NCI-H2171 treated with DMSO at 0.1 percent for 48 hours (cell line): Measurements from ENCODE around the gene RSPH10B.
"Not testable (repeated sequence)": the region's sequence is repeated elsewhere in the genome, so short reads cannot be mapped to it uniquely, and the experiment has no call there.

ENCODE experiments used
- DNase-seq: peaks from one replicate; lab custom pipeline; 2025; lab: John Stamatoyannopoulos, UW

Gene RSPH10B

DNA sequence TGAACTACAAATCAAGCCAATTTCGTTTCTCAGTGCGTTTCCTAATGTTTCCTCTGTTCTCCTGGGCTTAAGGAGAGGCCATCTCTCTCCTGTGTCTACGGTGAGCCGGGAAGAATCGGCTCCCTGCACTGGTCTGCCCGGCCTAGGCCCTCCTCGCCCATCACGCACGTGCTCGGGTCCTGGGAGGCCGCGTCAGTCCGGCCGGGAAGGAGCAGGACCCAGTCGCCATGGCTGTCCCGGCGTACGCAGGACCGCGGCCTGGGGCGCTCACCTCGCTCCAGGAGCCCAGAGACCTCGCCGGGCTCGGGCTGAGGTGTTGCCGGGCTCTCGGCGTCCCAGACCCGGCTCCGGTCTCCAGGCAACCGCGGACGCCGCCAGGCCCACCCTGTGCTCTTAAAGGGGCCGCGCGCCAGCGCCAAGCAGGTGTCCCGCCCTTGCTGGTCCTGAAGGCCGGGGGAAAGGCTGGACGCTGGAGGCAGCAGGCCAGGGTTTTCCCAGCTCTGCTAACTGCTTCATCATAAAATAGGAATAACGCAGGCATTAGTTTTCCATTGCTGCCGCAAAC lies at the start of gene RSPH10B:
TSS of gene RSPH10B (minus strand) at position 343 of the 565 bp plus-strand sequence. CDS start 3,573 bp downstream, outside the sequence.
- DNase-seq: not testable (repeated sequence)

DNA sequence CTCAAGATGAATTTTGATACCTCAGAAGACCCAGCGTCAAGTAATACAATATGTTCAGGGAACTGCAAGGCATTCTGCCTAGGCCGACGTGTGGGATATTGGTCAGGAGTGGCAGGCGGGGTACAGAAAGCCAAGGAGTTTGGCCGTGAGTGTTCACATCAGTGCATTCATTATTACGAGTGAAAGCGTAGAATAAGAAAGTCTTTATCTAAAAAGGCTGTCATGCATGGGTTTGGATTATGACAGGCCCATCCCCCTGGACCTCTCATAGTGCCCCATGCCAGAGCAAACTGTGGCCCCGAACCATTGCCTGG lies 46.1 kb upstream of the RSPH10B start:
- no peak for DNase-seq

DNA sequence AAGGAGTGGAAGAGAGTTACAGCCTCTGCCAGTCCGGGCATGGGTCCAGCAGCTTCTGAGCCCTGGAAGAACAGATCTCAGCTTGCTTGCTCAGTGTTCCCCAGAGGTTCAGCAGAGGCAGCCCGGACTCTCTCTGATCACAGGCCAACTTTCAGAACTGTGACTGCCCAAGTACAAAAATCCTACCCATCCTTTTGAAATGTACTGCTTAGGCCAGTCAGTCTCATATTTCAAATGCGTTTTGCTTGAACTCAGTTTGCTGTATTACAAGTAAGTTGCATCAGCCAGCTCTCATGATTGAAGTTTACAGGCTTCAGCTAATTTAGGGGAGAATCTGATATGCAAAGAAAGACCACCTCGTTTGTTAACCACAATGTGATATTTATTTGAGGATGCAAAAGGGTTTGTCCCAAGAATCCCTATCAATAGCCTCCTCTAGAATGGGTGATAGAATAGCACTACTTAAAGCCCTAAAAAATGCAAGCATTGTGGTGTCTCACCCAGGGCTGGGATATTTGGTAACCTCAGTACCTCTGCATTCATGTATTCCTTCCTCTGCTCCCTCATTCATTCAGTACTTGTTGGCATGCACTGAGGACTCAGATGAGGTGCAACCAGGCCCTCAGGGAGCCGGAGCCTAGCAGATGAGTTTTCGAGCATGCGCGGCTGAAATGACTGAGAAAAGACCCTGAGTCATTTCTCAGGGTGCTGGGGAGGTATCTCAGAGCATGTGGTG lies 45.6 kb upstream of the RSPH10B start:
- DNase-seq: peak; percentile 68

DNA sequence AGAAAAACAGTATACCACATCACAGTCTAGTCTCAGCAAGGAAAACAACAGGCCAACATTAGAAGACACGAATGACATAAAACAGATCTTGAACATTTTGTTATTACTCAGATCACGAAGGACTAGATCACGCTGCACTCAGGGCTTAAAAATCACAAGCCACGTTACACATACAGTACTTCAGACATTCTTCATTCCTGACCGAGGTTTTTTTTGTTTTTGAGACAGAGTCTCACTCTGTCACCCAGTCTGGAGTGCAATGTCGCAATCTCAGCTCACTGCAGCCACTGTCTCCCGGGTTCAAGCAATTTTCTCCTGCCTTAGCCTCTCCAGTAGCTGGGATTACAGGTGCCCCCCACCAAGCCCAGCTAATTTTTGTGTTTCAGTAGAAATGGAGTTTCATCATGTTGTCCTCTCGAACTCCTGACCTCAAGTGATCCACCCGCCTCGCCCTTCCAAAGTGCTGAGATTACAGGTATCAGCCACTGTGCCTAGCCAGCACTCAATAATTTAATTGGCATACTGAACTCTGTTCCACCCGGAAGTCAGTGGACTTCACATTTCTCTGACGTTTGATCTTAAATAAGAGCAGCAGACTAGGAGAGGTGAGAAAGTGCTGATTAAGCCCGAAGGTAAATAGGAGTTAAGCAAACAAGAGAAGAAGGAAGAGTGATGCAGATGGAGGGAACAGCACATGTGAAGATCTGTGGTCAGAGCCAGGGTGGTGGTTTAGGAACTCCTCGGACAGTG lies 42.0 kb upstream of the RSPH10B start:
- no peak for DNase-seq

DNA sequence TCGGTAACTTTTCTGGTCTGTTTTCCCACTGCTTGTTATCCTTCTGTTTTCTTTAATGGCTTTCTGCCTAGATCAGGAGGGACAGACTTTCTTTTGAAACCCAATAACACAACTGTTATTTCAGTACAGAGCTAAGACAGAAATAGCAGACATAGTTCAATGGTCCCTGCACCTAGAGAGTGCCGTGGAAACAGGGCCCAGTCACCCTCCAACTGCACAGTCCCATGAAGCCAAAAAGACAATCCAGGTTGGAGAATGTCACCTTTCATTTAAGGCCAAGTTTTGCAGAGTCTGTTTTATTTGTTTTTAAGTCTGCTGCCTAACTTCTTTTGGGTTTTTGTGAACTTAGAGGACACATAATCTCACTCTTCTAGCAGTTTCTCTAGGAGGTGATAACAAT lies 41.1 kb upstream of the RSPH10B start:
- DNase-seq: no peak

DNA sequence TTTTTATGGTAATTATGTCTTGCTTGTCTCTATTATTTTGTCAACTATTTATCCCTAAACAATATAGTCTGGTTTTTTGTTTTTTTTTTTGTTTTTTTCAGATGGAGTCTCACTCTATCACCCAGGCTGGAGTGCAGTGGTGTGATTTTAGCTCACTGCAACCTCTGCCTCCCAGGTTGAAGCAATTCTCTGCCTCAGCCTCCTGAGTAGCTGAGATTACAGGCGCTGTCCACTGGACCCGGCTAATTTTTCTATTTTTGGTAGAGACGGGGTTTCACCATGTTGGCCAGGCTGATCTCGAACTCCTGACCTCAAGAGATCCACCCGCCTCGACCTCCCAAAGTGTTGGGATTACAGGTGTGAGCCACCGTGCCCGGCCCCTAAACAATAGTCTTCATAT lies 39.9 kb upstream of the RSPH10B start:
- not testable (repeated sequence) for DNase-seq

DNA sequence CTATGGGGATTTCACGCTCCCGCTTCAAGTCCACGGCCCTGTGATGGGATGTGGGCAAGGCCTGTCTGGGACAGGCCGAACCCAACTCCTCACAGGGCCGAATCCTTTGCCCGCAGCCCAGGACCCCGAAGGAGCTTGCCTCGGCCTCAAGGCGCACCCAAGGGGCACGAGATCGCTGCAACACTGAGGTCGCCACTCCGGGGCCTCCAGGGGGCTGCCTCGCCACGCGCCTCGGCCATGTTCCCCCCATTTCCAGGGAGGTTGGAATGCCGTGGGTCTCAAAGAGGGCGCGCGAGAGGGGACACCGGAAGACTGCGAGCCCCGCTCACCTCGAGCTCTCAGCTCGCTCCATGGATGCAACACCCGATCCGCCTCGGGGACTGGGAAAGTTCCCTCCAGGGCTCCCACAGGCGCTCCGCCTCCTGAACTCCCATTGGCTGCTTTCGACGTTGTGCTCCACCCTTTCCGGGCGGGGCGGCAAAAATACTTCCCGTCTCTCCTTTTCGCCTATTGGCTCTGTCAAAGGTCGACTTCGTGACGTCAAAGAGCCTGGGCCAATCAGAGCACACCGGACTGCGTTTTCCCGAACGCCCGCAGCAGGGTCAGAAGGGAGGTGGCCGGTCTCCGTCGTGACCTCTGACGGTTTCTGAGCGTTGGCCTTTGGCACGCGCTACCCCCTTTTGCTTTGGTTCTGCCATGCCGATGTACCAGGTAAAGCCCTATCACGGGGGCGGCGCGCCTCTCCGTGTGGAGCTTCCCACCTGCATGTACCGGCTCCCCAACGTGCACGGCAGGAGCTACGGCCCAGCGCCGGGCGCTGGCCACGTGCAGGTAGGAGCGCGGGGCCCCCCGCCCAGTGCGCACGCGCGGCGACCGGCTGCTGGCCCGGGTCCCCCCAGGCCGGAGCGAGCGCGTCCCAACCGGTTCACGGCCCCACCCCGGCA lies 38.5 kb upstream of the RSPH10B start, which contains the start of the genes AIMP2 and PMS2:
TSS of gene AIMP2 (plus strand) at position 605 of the 944 bp plus-strand sequence. CDS start at position 697, 92 bp downstream.
TSS of gene PMS2 (minus strand) at position 382 of the 944 bp plus-strand sequence. CDS start at position 352, 30 bp downstream.
- peak; percentile 99 for DNase-seq

DNA sequence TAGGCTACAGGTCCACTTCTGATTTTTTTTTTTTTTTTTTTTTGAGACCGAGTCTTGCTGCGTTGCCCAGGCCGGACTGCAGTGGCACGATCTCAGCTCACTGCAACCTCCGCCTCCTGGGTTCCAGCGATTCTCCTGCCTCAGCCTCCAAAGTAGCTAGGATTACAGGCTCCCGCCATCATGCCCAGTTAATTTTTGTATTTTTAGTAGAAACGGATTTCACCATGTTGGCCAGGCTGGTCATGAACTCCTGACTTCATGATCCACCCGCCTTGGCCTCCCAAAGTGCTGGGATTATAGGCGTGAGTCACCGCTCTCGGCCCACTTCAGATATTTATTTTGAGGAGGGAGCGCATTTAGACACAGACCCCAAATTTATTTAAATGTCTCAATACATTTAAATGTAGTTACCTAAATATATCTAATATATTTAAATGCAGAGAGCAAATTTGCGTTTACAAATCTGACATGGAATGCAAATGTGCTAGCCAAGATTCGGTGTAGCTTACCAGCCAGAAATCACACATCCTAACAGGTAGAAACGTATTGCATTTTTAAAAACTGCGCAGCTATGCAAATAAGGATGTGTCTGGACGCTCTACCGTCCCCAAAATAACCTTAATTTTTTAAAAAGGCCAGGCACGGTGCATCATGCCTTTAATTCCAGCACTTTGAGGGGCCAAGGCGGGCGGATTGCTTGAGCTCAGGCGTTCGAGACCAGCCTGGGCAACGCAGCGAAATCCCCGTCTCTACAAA lies 37.5 kb upstream of the RSPH10B start:
- not testable (repeated sequence) for DNase-seq

DNA sequence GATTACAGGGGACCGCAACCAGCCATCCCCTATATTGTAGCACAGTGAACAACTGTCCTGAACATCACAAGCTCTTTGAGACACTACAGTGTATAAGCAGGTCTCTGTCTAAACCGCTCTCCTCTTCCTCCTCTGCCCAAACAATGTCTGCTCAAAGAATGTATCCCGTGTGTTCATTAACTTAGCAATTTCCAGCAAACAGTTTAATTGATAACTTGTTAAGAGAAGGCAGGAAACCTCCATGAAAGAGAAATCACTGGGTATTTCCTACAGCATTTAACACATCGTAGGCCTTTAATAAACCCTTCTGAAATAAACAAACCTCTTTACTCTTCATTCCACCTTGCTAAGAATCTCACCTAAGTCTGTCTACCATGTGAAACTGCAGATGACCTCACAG lies 36.9 kb upstream of the RSPH10B start:
- no peak for DNase-seq

DNA sequence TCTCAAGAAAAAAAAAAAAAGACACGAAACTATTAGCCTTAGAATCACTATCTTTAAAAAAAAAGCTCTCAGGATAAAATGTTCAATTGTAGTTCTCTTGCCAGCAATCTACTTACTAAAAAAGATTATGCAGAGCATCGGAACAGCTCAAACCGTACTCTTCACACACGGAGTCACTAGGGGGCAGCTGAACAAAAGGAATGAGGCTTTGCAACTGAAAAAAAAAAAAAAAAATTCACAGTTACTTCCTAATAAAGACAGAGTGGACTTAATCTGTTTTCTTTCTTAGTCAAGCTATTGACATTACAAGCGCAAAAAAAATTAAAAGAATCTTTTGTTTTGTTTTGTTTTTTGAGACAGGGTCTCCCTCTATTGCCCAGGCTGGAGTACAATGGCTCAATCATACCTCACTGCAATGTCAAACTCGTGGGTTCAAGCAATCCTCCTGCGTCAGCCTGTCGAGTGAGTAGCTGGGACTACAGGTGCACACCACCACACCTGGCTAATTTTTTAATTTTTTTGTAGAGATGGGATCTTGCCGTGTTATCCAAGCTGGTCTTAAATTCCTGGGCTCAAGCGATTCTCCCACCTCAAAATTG lies 26.8 kb upstream of the RSPH10B start:
- peak; percentile 70 for DNase-seq

DNA sequence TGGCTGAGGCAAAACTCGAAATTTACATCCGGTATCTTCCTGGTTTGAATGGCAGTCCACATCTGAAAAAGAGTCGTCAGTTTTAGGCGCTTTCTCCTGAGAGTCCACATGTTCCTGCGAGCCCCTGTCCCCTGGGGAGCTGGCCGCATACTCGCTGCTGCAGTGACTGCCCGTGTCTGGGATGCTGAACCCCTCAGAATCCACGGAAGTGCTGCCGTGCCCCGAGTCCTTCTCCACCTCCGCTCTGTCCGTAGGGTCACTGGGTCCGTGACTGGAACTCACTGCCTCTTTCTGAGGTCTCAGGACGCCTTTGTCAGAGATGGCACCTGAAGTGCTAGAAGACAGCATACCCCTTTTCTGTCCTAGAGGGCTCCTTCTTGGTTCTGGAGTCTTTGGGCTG lies 16.6 kb upstream of the RSPH10B start:
- DNase-seq: not testable (repeated sequence)

DNA sequence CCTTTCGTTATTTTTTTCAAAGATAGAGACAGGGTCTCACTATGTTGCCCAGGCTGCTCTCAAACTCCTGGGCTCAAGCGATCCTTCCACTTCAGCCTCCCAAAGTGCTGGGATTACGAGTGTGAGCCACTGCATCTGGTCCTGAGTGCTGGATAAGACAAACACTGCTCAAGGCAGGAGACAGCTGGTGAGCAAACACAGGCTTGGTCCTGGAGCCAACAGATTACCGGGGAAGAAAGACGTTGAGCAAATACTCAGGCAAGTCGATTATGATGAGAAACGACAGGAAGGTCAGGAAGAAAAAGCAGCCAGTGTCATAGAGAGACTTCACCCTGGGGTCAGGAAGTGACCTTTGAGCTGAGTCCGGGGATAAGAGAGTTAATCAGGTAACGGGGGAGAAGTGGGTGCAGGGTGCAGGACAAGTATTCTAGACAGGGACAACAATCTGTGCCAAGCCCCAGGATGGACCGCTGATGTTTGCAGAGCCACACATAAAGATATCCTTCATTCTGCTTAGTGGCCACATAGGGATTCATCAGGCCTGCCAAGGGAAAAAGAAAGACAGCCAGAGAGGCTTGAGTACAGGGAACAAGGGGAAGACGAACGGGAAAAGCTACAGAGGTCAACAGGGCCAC lies 9.3 kb upstream of the RSPH10B start:
- not testable (repeated sequence) for DNase-seq

DNA sequence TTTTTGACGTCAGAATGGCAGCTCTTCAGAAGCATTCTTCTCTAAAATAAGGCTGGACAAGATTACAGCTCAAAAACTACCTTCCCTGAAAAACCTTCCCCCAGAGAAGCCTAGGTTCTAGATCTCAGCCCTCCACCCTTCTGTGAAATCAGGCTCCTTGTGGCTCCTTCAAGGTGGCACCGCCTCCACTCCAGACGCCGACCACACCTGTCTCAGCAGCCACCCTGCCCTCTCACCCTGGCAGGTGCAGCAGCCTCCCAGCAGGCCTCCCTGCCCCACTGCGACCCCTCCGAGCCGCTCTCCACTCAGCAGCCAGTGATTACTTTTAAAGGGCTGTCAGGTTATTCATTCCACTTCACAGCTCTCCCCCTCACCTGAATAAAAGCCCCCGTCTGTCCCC lies 3.1 kb upstream of the RSPH10B start:
- DNase-seq: not testable (repeated sequence)

DNA sequence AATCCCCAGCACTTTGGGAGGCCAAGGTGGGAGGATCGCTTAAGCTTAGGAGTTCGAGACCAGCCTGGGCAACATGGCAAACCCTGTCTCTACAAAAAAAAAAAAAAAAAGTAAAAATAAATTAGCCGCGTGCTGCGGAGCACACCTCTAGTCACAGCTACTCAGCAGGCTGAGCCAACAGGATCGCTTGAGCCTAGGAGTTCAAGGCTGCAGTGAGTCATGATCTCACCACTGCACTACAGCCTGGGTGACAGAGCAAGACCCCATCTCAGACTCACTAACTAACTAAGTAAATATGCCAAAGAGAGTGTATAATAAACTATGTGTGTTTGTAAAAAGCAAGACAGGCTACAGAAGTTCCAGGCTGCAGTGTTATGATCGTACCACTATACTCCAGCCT lies 6.7 kb downstream of the RSPH10B start:
- DNase-seq: not testable (repeated sequence)

DNA sequence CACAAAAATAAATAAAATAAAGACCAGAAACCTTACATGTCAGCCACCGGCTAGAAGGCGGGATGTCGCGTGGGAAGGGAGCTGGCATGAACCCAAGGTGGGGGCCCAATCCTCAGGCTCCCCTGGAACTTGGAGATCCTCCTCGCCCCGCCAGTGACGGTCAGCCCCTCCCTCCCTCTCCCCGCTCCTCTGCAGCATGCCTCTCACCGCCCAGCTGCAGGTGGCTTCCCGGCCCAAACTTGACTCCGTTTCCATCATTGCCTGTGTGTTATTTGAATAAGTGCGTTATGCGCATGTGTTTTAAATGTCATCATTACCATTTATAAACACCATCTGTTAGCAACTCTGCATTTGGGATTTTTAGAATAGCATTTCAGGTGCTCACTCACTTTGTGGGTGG lies 7.3 kb downstream of the RSPH10B start:
- DNase-seq: not testable (repeated sequence)

DNA sequence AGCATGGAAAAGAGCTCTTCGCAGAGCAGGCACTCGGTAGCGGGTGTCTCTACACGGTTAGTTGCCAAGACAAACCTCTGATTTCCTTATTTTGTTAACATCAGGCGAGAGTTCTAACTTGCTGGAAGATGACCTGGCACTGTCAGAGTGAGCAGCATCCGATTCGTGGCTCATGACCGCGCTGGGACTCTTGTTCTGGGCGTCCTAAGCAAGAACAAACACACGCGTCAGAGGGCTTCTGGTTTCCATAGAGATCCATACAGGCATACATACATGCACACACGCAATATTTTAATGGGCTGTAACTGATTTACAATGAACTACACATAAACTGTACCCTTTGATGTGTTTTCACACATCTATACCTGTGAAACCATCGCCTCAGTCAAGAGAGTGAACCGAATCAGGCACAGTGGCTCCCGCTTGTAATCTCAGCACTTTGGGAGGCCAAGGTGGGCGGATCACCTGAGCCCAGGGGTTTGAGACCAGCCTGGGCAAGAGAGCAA lies 35.5 kb downstream of the RSPH10B start:
- not testable (repeated sequence) for DNase-seq

DNA sequence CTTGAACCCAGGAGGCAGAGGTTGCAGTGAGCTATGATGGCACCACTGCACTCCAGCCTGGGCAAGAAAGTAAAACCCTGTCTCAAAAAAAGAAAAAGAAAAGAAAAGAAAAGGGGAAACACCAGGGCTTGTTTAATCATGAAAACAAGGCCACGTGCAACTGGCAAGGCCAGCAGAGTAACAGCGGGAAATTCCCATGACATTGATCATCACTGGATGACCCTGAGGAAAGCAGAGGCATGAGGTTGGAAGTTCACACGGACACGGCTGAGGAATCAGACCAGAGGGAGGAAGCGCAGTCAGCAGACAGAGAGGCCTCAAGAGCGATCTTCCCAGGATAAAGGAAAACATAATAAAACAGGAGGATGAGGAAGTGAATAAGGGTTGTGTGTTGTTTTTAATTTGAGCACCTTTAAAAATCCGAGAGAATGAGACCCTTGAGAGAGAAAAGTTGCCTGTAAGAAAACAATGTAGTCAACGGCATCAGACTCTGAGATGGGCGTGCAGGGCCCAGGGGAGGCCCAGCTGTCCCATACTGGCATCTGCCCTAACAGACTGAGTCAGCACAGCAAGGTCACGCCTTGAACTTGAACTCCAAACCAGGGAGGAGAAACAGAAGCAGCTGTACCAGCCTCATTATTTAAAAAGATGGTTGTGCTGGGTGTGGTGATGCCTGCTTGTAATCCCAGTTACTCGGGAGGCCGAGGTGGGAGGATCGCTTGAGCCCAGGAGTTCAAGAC lies 38.4 kb downstream of the RSPH10B start:
- not testable (repeated sequence) for DNase-seq

DNA sequence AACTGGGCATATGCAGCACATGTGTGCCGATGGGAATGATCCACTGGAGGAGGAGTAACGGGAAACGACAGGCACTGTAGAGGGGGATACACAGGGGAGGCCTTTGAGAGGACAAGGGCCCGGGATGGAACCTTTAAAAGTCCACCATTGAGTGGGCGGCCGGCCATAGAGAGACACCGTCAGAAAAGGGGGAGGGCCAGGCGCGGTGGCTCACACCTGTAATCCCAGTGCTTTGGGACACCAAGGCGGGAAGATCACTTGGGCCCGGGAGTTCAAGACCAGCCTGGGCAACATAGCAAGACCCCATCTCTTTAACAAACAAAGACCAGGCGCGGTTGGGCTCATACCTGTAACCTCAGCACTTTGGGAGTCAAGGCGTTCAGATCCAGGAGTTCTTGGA lies 39.2 kb downstream of the RSPH10B start:
- DNase-seq: not testable (repeated sequence)

DNA sequence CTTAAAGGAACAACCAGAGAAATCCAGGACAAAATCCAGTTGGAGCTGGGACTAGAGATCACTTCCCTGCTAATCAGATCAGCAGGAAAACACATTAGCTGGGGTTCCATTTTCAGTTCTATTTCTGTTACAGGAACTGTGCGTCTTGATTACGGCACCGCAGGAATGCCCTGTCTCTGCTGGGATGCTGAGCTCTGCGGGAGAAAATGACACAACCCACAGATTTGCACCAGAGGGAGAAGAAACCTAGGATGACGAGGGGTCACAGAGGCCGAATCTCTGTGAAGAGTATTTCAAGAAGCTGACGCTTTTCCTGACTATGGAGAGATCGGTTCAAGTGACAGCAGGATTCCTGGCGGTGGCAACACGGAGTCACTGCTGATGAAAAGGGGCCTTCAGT lies 40.2 kb downstream of the RSPH10B start:
- DNase-seq: not testable (repeated sequence)
